Measurements from ENCODE around the gene CLDN12. TPM values are rescaled to one million over a fixed set of nuclear protein-coding genes. Genes with fewer than 3 reads are reported as not detected.

CLDN12 gene
- total RNA-seq (2.9 TPM), polyA plus RNA-seq (under 1 TPM in 3 of 4 donors, not detected in 1; 0.44 to 0.75 (median 0.52) TPM)

- Mint-ChIP-seq H3K4me3 (peak within 1 kb of the TSS; percentile 88 to 97 (median 91)), H3K27ac (peak within 1 kb of the TSS; percentile 57 to 95 (median 87)), H3K9me3 (peaks cover 0 to 17% (median 7%) of the 10 kb centered on the region in 7 donors), H3K36me3 (peaks cover 4% of the 10 kb centered on the region), H3K27me3 (peaks cover 10% of the 10 kb centered on the region), H3K4me1 (peaks cover 5 to 22% (median 14%) of the 10 kb centered on the region in 4 donors)
- ATAC-seq (ENCODE audit: low read depth in 2 of 2), result peak; percentile 91 to 96
- Histone ChIP-seq H3K36me3 (ENCODE audit: control insufficient read depth, insufficient read depth, low read length) (no peaks in the 10 kb centered on the region), H3K9me3 (ENCODE audit: control insufficient read depth in 2 of 2, low read length in 2 of 2) (peaks cover 5 to 8% of the 10 kb centered on the region in 2 experiments), H3K27ac (ENCODE audit: insufficient read depth, low read length, poor library complexity, severe bottlenecking) (peak within 1 kb of the TSS; percentile 65), H3K27me3 (ENCODE audit: control insufficient read depth, insufficient read depth, low read length) (no peaks in the 10 kb centered on the region), H3K4me1 (ENCODE audit: control insufficient read depth, insufficient read depth, low read length, poor library complexity, severe bottlenecking) (peaks cover 21% of the 10 kb centered on the region), H3K4me3 (ENCODE audit: low read depth, low read length) (peak within 1 kb of the TSS; percentile 98)
- DNase-seq, result peak; percentile 62 to 84 (median 76)
These were observed at the start of gene CLDN12 for GRCh38 chr7:90403174-90404113. Gene CLDN12, plus strand, starts transcription at chr7:90403461. Its CDS starts 9,216 bp downstream, at chr7:90412677.

DNA sequence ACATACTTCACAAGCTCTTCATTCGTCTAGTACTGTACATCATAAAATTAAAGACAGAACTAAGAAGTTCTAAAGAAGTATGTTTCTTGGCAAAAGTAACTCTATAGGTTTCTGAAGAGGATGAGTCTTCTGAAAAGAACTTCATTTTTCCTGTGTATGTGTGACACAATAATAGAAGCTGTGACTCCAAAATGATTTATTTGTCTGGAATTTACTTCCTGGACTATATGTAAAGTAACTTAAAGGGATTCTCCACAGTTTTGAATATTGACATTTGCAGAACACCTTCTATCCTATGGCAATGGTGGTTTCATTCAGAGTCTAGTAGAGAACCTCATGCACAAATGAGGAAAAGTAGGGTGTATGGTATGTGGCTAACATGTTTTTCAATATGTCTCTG lies 19.8 kb upstream of the CLDN12 start:
- Histone ChIP-seq H3K9me3 (ENCODE audit: control insufficient read depth in 2 of 2, low read length in 2 of 2) (no peaks in the 10 kb centered on the region), H3K4me3 (ENCODE audit: low read depth, low read length) (no peak overlapping the region), H3K27ac (ENCODE audit: insufficient read depth, low read length, poor library complexity, severe bottlenecking) (no peak overlapping the region), H3K36me3 (ENCODE audit: control insufficient read depth, insufficient read depth, low read length) (peaks cover 83% of the 10 kb centered on the region), H3K27me3 (ENCODE audit: control insufficient read depth, insufficient read depth, low read length) (no peaks in the 10 kb centered on the region), H3K4me1 (ENCODE audit: control insufficient read depth, insufficient read depth, low read length, poor library complexity, severe bottlenecking) (no peaks in the 10 kb centered on the region)
- peaks cover 60% of the 10 kb centered on the region for H3K36me3 Mint-ChIP-seq
- H3K27me3 Mint-ChIP-seq, result no peaks in the 10 kb centered on the region
- peaks cover 0 to 9% (median 3%) of the 10 kb centered on the region in 4 donors for H3K4me1 Mint-ChIP-seq
- H3K27ac Mint-ChIP-seq, result no peak overlapping the region
- no peak overlapping the region for H3K4me3 Mint-ChIP-seq
- DNase-seq, result no peak
- H3K9me3 Mint-ChIP-seq, result no peaks in the 10 kb centered on the region
- no peak for ATAC-seq (ENCODE audit: low read depth in 2 of 2)

- Histone ChIP-seq H3K36me3 (ENCODE audit: control insufficient read depth, insufficient read depth, low read length) (peaks cover 79% of the 10 kb centered on the region), H3K4me3 (ENCODE audit: low read depth, low read length) (no peak overlapping the region), H3K9me3 (ENCODE audit: control insufficient read depth in 2 of 2, low read length in 2 of 2) (no peaks in the 10 kb centered on the region), H3K27me3 (ENCODE audit: control insufficient read depth, insufficient read depth, low read length) (no peaks in the 10 kb centered on the region), H3K4me1 (ENCODE audit: control insufficient read depth, insufficient read depth, low read length, poor library complexity, severe bottlenecking) (no peaks in the 10 kb centered on the region), H3K27ac (ENCODE audit: insufficient read depth, low read length, poor library complexity, severe bottlenecking) (no peak overlapping the region)
- H3K4me3 Mint-ChIP-seq, result no peak overlapping the region
- no peak overlapping the region for H3K27ac Mint-ChIP-seq
- ATAC-seq (ENCODE audit: low read depth in 2 of 2) (no peak), DNase-seq (no peak)
- H3K36me3 Mint-ChIP-seq, result peaks cover 56% of the 10 kb centered on the region
- H3K27me3 Mint-ChIP-seq, result no peaks in the 10 kb centered on the region
- peaks cover 0 to 9% (median 3%) of the 10 kb centered on the region in 4 donors for H3K4me1 Mint-ChIP-seq
- H3K9me3 Mint-ChIP-seq, result no peaks in the 10 kb centered on the region
These were observed 19.4 kb upstream of the CLDN12 start for GRCh38 chr7:90383861-90384260.

DNA sequence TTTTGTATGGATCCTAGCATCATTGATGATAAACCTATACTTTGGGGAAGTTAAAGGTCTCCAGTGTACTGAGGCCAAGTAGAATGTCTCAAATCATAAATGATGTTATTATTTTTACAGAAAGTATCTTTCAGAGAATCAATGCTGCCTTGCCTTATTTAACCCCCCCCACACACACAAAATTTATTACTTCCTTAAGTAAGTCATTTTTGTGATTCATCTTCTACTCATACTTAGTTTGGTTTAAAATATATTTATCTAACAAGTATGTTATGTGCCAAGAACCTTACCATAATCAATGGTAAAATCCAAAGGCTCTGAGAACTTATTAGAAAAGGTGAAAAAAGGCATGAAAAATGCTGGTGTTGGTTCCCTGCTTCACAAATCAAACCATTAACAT lies 18.8 kb upstream of the CLDN12 start:
- no peaks in the 10 kb centered on the region for H3K27me3 Mint-ChIP-seq
- no peak for DNase-seq
- Histone ChIP-seq H3K4me3 (ENCODE audit: low read depth, low read length) (no peak overlapping the region), H3K27ac (ENCODE audit: insufficient read depth, low read length, poor library complexity, severe bottlenecking) (no peak overlapping the region), H3K4me1 (ENCODE audit: control insufficient read depth, insufficient read depth, low read length, poor library complexity, severe bottlenecking) (no peaks in the 10 kb centered on the region), H3K9me3 (ENCODE audit: control insufficient read depth in 2 of 2, low read length in 2 of 2) (no peaks in the 10 kb centered on the region), H3K36me3 (ENCODE audit: control insufficient read depth, insufficient read depth, low read length) (peaks cover 73% of the 10 kb centered on the region), H3K27me3 (ENCODE audit: control insufficient read depth, insufficient read depth, low read length) (no peaks in the 10 kb centered on the region)
- peaks cover 0 to 3% (median 3%) of the 10 kb centered on the region in 4 donors for H3K4me1 Mint-ChIP-seq
- H3K9me3 Mint-ChIP-seq, result no peaks in the 10 kb centered on the region
- no peak overlapping the region for H3K4me3 Mint-ChIP-seq
- no peak overlapping the region for H3K27ac Mint-ChIP-seq
- peaks cover 51% of the 10 kb centered on the region for H3K36me3 Mint-ChIP-seq
- no peak for ATAC-seq (ENCODE audit: low read depth in 2 of 2)

DNA sequence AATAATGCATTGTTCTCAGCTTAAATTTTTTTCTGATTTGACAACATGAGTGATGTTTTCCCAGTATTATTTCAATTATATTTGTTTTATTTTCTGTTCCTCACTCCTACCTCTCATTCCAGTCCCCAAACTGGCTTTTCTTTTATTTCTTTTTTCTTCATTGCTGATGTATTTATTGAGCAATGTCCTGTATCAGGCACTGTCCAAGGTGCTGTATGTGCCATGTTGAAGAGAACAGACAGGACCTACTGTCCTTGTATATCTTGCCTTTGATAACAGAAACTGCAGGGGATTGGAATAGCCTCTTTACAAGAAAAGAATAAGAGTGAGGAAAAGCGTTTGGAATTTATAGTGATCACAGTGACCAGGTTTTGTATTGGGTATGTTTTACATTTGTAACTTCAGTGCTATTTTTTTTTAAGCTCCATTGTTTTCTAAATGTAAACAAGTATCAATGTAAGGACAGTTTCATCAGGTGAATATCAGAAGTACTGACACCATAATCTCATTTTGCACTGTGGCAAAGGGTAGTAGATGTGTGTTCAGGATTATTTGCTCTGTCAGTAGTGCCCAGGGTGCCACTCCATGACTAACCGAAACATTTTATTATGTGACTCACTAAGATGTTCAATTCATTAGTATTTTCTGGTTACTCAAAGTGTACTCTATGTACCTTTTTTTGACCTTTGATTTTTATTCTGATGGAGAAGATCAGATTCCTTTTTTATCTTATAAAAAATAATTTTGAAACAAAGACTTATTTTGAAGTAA lies 15.6 kb upstream of the CLDN12 start:
- no peak overlapping the region for H3K27ac ChIP-seq (ENCODE audit: insufficient read depth, low read length, poor library complexity, severe bottlenecking)
- Mint-ChIP-seq H3K36me3 (peaks cover 31% of the 10 kb centered on the region), H3K4me3 (no peak overlapping the region), H3K9me3 (peaks cover 0 to 3% (median 0%) of the 10 kb centered on the region in 7 donors), H3K4me1 (no peaks in the 10 kb centered on the region), H3K27ac (no peak overlapping the region), H3K27me3 (no peaks in the 10 kb centered on the region)
- no peak for ATAC-seq (ENCODE audit: low read depth in 2 of 2)
- no peaks in the 10 kb centered on the region for H3K9me3 ChIP-seq (ENCODE audit: control insufficient read depth in 2 of 2, low read length in 2 of 2)
- H3K36me3 ChIP-seq (ENCODE audit: control insufficient read depth, insufficient read depth, low read length), result peaks cover 45% of the 10 kb centered on the region
- no peaks in the 10 kb centered on the region for H3K4me1 ChIP-seq (ENCODE audit: control insufficient read depth, insufficient read depth, low read length, poor library complexity, severe bottlenecking)
- no peaks in the 10 kb centered on the region for H3K27me3 ChIP-seq (ENCODE audit: control insufficient read depth, insufficient read depth, low read length)
- no peak for DNase-seq
- H3K4me3 ChIP-seq (ENCODE audit: low read depth, low read length), result no peak overlapping the region

DNA sequence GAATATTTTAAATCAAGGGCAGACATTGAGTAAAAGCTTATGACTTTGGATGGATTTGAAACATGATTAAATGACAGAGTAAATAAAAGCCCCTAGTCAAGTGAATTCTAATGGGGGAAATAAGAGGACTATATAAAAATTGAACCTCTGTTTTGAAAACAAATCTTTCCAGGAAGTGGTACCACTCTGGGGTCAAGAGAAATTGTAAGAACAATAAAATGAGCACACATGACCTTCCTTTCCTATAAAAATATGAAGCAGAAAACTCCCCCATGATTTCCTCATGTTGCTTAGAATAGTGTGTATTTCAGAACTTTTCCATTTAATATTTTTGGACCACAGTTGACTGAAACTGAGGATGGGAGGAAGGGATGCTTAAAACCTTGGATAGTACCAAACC lies 12.3 kb upstream of the CLDN12 start:
- H3K9me3 Mint-ChIP-seq, result peaks cover 0 to 16% (median 2%) of the 10 kb centered on the region in 7 donors
- H3K27me3 ChIP-seq (ENCODE audit: control insufficient read depth, insufficient read depth, low read length), result no peaks in the 10 kb centered on the region
- no peaks in the 10 kb centered on the region for H3K4me1 ChIP-seq (ENCODE audit: control insufficient read depth, insufficient read depth, low read length, poor library complexity, severe bottlenecking)
- H3K4me3 ChIP-seq (ENCODE audit: low read depth, low read length), result no peak overlapping the region
- peaks cover 12% of the 10 kb centered on the region for H3K36me3 Mint-ChIP-seq
- H3K36me3 ChIP-seq (ENCODE audit: control insufficient read depth, insufficient read depth, low read length), result peaks cover 16% of the 10 kb centered on the region
- no peaks in the 10 kb centered on the region for H3K27me3 Mint-ChIP-seq
- H3K9me3 ChIP-seq (ENCODE audit: control insufficient read depth in 2 of 2, low read length in 2 of 2), result peaks cover 0 to 2% of the 10 kb centered on the region in 2 experiments
- H3K27ac ChIP-seq (ENCODE audit: insufficient read depth, low read length, poor library complexity, severe bottlenecking), result no peak overlapping the region
- H3K4me1 Mint-ChIP-seq, result no peaks in the 10 kb centered on the region
- DNase-seq (no peak), ATAC-seq (ENCODE audit: low read depth in 2 of 2) (no peak)
- no peak overlapping the region for H3K4me3 Mint-ChIP-seq
- no peak overlapping the region for H3K27ac Mint-ChIP-seq

DNA sequence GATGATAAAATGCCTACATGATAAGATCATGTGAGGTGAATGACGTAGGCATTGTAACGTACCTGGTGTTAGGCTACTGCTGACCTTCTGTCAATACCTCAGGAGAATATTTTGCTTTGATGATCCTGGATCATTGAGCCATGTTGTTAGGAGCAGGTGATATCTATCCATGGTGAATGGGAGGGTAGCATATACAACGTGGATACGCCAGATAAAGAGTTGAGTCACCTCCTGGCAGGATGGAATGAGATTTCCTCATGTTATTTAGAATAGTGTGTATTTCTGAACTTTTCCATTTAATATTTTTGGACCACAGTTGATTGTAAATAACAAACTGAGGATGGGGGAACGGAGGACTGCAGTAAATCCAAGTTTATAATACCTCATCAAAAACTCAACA lies 11.8 kb upstream of the CLDN12 start:
- H3K27ac Mint-ChIP-seq, result no peak overlapping the region
- no peaks in the 10 kb centered on the region for H3K4me1 ChIP-seq (ENCODE audit: control insufficient read depth, insufficient read depth, low read length, poor library complexity, severe bottlenecking)
- peaks cover 0 to 19% (median 3%) of the 10 kb centered on the region in 7 donors for H3K9me3 Mint-ChIP-seq
- H3K36me3 ChIP-seq (ENCODE audit: control insufficient read depth, insufficient read depth, low read length), result peaks cover 11% of the 10 kb centered on the region
- H3K4me1 Mint-ChIP-seq, result no peaks in the 10 kb centered on the region
- DNase-seq, result no peak
- no peaks in the 10 kb centered on the region for H3K27me3 ChIP-seq (ENCODE audit: control insufficient read depth, insufficient read depth, low read length)
- peaks cover 0 to 2% of the 10 kb centered on the region in 2 experiments for H3K9me3 ChIP-seq (ENCODE audit: control insufficient read depth in 2 of 2, low read length in 2 of 2)
- H3K27me3 Mint-ChIP-seq, result no peaks in the 10 kb centered on the region
- peaks cover 7% of the 10 kb centered on the region for H3K36me3 Mint-ChIP-seq
- no peak overlapping the region for H3K27ac ChIP-seq (ENCODE audit: insufficient read depth, low read length, poor library complexity, severe bottlenecking)
- no peak for ATAC-seq (ENCODE audit: low read depth in 2 of 2)
- no peak overlapping the region for H3K4me3 ChIP-seq (ENCODE audit: low read depth, low read length)
- no peak overlapping the region for H3K4me3 Mint-ChIP-seq
